CD4-positive, alpha-beta T cell treated with Interleukin-12 subunit alpha and Interleukin-12 subunit beta, for 1 hour (primary cell): ENCODE data around the gene NTHL1.

ENCODE experiments used
- DNase-seq: peaks from one replicate; pipeline ENCODE4 v3.0.0-alpha.2; 2020

NTHL1 gene

DNA sequence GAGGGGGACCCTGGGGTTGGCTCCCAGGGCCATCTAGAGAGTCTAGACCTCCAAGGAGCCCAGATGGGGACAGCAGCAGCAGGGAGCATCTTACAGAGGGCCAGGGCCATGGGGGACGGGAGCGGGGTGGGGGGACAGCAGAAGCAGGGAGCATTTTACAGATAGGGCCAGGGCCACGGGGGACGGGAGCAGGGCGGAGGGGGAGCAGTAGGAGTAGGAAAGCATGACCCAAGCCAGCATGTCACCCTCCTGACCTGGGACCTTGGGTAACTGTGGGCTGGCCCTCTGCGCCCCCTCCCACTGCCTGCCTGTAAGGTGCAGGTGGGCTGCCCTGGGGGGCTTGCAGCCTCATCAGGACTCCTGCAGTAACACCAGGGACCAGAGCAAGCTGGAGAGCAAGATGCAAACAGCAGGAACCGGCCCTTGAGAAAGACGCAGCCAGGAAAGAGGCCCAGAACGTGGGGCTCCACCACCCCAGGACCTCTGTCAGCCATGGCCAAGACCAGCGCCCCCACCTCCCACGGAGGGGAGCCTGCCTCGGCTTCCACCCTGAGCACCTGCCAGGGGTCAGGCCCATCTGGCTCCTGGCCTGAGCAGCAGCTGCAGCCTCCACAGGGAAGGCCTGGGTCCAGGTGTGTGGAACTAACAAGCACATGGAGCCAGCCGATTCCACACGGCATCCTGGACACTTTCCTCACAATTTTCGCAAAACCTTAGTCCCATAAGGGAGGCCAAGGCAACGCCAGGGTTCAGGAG lies 40.4 kb downstream of the NTHL1 start:
- DNase-seq: no peak

DNA sequence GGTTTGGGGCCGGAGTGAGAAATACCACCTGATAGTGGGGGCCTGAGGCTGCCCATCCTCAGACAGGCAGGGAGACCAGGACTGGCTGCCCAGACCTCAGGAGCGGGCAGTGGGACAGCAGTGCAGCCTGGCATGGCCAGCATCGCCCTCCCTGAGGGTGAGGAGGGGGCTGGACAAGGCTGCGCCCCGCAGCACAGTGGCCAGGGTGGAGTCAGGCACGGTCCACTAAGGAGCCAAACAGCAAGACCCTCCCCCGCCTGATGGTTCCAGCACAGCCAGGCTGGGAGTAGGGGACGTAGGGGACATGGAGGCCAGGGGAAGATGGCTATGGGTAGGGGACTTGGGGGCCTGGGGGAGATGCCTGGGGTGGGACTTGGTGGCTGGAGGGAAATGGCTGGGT lies 41.3 kb downstream of the NTHL1 start:
- DNase-seq: no peak

DNA sequence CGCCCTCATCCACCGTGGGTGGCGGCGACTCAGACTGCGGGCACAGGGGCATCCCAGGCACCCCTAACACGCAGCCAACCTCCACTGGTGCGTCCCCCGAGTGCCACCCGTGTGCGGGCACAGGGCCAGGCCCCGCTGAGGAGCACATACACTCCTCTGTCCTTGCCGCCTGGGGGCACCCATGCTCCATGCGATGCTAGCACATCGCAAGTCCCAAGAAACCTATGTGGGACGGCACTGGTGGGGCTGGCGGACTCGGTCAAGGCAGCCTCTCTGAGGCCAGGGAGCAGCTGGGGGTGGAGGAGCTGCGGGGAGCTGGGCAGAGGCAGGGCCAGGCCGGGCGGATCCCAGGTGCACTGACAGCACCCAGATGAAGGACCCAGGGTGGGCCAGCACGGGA lies 42.0 kb downstream of the NTHL1 start:
- DNase-seq: no peak

DNA sequence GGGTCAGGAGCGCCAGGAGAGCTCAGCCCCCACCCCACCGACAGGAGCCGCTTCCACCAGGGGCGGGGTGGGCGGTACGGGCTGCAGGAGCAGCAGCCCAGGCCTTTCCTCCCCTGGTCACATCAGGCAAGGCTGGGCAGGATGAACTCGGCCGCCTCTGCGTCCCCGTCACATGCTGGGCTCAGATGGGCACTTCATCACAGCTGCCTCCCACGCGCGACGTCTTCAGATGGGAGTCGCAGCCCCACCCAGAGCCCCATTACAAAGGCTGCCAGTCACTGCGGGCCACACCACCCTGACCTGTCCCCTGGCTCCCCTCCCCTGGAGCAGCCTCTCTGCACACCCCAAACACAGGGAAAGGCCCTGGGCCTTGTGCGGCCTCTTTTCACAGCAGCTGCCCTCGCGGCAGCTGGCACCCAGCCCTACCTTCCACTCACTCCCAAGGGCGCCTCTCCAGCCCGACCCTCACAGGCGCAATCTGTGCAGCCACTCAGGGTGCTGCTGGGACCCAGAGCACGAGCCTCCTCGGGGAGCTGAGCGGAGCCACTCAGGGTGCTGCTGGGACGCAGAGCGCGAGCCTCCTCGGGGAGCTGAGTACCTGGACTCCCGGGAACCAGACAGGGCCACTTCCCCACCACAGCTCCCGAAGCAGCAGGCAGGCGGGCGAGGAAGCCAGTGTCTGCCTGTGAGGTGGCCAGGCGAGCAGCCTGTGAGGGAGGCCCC lies 42.7 kb downstream of the NTHL1 start:
- DNase-seq: no peak

DNA sequence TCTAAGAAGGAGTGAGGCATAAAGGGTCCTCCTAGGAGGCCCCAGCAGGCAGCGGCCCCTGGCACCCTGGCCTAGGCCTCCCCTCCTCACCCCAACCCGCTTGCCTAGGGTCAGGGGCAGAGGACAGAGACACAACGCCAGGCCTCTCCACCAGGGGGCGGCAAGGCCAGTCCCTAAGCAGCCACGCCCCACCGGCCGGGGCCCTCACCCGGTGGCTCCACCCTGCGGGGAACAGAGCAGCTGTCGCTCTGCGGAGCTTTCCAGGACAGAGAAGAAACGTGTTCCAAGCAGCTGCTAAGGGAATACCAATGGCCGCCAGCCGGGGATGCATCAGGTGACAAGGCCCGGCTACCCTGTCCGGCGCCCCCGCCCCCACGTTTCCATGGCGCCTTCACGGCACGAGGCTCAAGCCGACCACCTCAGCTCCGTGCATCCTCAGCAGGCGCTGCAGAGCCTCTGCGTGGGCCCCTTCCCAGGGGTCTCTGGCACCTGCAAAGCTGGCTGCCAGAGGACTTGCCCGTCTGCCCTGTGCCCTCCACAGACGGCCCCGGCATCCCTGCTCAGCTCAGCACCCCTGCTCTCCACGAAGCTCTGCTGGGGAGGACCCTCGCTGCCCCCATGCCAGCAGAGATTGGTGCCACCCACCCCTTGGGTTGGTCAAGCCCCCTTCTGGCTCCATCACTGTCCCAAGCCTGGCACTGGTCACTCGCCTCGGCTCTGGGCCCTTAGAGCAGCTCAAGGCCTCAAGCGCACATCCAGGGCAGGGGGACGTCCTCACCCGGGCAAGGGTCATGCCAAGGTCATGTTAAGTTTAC lies 43.6 kb downstream of the NTHL1 start:
- DNase-seq: peak; percentile 88

DNA sequence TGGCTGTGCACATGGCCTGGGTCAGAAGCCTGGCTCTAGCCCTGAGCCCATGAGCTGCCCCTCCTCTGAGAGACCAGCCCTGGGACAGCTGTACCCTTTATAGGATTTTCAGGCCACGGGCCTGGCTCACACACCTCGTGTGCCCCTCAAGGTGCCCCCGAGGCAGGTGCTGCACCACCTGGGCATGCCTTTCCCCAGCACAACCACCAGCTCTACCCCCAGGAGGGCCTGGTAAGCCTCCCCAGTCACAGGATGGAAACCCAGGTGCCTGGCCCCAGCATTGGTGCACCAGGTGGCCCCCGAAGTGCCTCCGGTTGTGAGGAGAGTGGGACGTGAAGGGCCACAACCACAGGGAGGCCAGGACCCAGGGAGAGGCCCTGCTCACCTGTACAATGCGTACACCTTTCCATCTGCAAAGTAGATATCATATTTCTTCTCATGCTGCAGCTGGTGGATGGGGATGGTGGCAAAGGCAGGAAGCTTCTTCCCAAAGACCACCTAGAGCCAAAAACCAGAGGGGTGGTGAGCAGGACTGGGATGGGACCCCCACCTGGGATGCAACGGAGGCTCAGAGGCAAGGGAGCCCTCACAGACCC lies 44.3 kb downstream of the NTHL1 start:
- no peak for DNase-seq

DNA sequence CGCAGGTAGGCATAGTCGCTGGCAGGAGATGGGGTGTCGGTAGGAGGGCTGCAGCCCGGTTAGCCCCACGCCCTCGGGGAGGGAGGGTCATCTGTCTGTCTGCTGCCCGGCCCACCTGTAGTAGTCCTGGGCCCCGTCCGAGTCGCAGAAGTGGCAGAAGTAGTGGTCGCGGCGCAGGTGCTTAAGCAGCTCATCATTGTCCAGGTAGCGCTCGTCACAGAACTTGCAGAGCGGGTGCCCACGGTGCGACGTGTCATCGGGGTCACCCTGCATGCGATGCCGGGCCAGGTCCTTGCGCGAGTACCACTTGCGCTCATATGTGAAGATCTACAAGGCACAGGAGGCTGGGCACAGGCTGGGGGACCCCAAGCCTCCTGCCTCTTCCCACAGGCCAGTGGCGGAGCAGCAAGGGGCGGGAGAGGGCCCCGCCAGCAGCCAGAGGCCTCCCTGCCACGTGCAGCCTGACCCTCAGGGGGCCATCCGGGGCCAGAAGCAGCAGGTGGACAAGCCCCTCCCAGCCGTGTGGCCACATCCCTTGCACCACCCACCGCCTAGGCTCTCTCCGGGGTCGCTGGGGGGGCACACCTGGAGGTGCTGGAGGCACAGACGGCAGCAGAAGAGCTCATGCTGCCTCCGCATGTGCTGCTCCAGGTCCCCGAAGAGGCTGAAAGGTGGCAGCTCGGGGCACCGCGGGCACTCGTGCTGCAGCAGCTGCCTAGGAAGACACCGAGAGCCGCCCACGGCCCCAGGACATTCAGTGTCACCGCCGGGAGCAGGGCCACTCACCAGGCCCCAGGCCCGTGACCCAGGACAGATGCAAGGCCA lies 45.0 kb downstream of the NTHL1 start:
- DNase-seq: no peak

DNA sequence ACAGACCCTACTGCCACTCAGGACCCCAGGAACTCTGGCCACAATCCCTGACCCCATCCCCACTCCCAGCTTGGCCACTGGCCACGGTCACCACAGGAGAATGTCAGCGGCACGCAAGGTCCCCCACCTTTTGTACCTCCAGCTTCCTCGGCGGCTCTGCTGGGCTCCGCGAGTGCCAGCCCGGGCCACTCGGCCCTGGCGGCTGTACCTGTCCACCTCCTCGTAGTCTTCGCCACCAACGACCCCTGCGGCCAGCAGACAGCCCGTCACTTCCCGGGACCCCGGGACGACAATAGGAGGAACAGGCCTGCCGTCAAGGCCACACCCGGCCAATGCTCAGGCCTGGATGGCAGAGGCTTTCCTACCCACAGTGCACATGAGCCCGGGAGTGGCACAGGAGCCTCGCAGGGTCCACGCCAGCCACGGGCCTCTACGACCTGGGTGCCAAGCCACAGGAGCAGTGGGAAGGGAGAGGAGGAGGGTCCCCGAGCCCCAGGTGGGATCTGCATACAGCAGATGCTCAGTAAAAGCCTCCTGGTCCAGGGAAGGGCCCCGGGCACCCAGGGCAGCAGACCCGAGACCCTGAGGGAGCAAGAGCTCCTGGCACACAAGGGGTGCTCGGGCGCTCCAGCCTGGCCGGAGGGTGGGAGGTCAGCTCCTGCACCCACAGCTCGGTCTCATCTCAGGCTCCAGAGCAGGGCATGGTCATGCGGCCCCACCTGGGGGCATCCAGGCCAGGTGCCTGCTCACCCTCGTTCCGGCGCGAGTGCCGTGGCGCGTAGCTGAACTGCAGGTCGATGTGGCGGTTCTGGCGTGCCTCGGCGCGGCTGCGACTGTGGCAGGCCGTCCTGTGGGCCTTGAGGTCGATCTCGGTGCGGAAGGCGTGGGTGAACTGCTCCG lies 45.9 kb downstream of the NTHL1 start:
- no peak for DNase-seq

DNA sequence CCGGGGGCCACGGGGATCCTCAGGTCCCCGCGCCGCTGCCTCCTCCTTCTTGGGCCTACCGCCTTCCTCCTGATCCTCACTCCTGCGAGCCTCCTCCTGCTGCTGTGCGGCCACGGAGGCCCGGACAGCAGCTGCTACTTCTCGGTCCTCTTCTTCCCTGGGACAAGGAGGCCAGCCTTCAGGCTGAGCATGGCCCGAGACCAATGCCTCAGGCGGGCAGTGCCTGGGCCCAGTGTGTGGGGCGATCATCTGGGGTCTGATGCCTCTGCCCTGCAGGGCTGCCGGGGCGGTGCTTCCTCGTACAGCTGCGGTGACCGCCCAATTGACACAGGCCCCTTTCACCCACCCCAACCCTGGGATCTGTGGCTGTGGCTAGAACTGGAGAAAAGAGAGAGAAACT lies 46.6 kb downstream of the NTHL1 start:
- no peak for DNase-seq

DNA sequence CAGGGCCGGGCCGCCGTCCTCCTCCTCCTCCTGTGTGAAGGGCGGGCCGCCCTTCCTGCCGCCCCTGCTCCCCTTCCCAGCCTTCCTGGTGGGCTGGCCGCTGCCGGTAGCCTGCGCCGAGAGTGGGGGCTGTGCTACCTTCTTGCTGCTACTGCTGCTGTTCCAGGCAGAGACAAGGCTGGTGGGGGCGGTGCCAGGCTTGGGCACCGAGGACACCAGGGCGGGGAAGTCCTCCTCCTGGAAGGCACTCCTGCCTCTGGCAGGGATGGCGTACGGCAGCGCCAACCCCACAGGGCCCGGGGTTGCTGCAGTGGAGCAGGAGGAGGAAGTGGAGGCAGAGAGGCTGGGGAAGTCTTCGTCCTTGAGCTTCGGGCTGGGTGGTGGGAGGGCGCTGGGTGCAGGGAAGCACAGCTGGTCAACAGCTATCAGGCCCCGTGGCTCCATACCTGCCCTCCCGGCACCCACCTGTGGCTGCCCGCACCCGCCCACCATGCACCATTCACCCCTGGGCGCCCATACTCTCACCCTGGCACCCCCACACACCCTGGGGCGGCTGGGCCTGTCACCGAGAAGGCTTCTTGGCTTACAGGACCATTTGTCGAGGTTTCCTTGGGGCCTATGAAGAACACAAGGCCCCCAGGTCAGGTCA lies 47.6 kb downstream of the NTHL1 start:
- no peak for DNase-seq

DNA sequence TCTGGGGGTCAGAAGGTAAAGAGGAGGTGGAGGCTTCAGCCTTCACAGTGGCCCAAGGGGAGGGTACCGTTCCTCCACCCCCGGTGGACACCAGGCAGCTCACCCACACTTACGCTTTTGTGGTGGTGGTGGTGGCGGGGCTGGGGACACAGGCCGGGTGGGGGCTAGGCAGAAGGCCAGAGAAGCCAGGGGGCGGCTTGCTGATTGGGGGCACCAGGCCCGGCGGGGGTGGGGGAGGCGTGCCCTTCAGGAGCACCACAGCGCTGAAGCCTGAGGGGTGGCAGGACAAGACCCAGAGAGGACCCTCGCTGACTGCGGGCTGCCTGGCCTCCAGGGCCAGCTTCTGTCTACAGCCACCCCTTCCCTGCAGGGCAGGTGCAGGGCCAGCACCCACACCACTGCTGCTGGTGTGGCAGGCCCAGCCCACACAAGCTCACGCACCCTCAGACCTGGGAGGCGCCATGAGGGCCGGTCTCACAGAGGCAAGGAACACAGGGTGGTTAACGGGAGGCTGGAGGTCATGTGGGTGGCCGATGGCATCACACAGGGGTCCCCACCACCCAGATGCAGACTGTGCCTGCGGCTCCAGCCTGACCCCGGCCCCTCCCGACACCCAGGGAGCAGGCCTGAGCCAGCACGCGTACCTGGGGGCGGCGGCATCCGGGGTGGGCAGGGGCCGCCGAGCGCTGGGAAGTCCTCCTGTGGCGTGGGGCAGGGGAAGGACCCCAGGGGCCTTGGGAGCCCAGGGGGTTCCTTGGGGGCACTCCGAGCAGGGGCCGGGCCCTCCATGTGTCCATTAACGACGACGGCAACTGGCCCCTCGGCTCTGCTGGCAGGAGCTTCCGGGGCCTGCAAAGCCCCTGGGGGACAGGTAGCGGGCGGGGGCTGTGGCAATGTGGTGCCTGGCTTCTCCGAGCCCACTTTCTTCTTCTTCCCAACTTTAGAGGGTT lies 48.5 kb downstream of the NTHL1 start:
- no peak for DNase-seq

DNA sequence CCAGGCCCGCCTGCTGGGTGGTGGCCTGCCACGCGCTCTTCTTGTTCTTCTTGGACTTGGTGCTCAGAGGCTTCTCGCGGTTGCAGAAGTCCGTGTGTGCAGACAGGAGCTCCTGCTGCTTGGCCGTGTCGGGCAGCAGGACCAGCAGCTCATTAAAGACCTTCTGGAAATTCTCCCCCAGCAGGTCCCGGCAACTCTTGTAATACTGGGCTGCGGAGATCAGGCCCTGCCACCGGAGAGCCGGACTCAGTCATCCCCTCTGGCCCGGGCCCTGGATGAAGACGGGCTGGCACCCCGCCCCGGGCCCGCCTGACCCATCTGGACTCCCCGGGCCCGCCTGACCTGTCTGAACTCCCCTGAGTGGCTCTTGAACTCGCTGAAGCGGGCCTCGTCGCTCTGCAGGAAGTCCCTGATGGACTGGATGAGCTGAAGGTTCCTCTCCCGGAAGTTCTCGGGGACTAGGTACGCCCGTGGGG lies 49.2 kb downstream of the NTHL1 start:
- DNase-seq: no peak

DNA sequence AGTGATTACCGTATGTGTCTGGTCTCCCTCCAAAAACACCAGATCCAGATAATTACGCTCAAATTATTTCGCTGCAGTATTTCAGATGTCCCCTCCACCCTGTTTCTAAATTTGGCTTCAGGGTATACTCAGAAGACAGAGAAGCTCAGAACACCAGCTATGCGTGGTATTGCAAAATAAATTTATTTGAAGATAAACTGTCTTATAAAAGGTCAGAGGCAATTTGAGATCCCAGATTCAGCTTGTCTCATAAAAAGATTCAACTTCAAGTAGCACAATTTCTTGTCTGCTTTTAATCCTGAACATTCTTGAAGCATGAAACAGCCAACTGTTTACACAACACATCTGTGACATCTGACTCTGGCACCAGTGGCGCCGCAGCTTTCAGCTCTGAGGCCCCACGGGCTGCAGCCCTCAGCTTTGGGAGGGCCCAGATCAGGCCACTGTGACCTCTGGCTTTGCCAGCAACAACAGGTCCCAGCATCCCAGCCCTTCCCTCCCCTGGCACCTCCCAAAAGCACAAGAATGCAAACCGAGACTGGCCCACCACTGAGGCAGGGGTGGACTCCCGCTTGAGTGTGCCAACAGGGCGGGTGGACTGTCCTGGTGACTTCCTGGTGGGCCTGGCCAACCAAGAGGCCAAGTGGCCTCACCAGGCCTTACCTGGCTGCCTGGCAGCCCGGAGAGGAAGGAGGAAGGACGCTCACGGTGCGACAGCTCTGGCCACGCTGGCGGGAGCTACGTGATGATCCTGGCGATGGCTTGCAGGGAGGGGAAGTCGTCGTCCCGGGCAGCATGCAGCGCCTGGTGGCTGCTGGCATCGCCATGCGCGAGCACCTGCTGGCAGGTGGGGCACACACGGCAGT lies 49.9 kb downstream of the NTHL1 start:
- no peak for DNase-seq

DNA sequence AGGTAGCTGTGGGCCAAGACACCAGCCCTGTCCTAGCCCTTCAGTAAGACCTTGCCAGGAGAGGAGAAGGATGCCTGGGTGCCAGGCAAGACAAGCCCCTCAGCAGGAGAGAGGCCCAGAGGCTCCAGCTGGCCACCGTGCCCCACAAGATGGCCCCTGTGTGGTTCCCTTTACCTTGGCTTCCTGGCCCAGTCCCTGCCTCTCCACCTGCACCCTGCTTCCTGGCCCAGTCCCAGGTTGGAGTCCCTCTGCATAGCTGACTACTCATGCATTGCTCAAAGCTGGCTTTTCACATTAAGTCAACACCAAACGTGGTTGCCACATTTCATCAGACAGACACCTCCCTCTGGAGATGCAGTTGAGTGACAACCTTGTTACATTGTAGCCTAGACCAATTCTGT lies 53.9 kb downstream of the NTHL1 start:
- no peak for DNase-seq

DNA sequence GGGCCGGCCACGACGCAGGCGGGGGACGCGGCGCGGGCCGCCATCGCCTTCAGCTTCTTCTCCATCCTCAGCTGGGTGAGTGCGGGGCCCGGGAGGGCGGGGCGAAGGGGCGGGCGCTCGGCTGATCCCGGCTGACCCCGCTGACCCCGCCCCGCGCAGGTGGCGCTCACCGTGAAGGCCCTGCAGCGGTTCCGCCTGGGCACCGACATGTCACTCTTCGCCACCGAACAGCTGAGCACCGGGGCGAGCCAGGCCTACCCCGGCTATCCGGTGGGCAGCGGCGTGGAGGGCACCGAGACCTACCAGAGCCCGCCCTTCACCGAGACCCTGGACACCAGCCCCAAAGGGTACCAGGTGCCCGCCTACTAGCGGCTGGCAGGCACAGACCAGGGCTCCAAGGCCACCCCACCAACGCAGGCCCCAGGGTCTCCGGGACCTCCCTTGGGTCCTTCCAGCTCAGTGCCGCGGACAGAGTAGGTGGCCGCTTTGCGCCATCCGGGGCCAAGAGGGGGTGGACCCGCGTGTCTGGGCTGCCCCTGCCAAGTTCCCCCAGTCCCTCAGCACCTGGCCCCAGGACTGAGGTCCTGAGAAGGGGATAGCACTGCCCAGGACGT lies 54.8 kb downstream of the NTHL1 start:
- no peak for DNase-seq

DNA sequence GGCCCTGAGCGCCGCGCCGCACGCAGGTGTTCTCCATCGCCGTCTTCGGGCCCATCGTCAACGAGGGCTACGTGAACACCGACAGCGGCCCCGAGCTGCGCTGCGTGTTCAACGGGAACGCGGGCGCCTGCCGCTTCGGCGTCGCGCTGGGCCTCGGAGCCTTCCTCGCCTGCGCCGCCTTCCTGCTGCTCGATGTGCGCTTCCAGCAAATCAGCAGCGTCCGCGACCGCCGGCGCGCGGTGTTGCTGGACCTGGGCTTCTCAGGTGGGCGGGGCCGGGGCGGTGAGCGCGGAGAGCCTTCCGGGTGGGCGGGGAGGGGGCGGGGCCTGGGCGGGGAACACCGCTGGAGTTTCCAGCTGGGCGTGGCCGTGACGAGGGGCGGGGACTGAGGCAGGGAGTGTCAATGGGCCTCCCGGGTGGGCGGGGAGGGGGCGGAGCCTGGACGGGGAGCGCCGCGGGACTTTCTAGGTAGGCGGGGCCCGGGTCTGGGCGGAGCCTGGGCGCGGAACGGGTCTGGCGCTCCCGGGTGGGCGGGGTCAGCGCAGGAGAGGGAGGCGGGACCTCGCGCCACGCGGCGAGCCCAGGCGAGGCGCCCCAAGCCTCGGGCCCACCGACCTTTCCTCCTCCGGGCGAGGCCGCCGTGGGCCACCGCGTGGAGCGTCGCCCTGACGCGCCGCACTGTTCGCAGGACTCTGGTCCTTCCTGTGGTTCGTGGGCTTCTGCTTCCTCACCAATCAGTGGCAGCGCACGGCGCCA lies 55.5 kb downstream of the NTHL1 start:
- peak; percentile 99 for DNase-seq

DNA sequence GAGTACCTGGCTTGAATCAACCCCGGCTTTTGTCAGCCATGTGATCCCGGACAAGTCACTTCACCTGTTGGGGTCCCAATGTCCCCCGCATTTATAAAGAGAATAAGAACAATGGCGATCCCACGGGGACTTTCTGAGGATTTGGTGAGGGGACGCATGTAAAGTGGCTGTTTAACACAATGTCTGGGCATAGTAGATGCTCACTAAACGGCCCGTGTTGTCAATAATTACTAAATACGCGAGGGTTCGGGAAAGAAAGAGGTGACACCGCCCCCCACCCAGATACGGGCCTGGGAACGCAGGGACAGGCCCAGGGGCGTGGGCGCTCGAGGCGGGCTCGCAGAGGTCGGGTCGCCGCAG lies 56.1 kb downstream of the NTHL1 start:
- no peak for DNase-seq
